Endothelial cell of umbilical vein (primary cell): ENCODE measurements around the gene UBE2L3.

Experiments
- CTCF ChIP-seq, 2 donors: IDR thresholded peaks; 1 replicate in 1 of 2; 2 replicates in 1 of 2; pipeline ENCODE4 v1.5.1; 2011; ENCODE audit warnings: low read length in 2 of 2, mild to moderate bottlenecking in 2 of 2, moderate library complexity in 2 of 2, control low read depth in 1 of 2, inconsistent platforms in 1 of 2, low read depth in 1 of 2; ENCODE audit not compliant: insufficient read depth in 1 of 2; ENCODE audit errors: extremely low read depth in 1 of 2
- FOS ChIP-seq: IDR thresholded peaks from 2 replicates; pipeline ENCODE4 v1.6.1; 2011; ENCODE audit warnings: mild to moderate bottlenecking, low read length, moderate library complexity, borderline replicate concordance; ENCODE audit not compliant: insufficient read depth
- GATA2 ChIP-seq: IDR thresholded peaks from 2 replicates; pipeline ENCODE4 v1.7.0; 2011; ENCODE audit warnings: low read depth, mild to moderate bottlenecking, moderate library complexity, mixed read lengths, low read length; ENCODE audit not compliant: insufficient read length, insufficient read depth
- JUN ChIP-seq: IDR thresholded peaks from 2 replicates; pipeline ENCODE4 v1.6.1; 2011; ENCODE audit warnings: borderline replicate concordance, low read depth; ENCODE audit not compliant: insufficient read length, insufficient read depth
- MAX ChIP-seq: IDR thresholded peaks from 2 replicates; pipeline ENCODE4 v1.6.1; 2011; ENCODE audit not compliant: insufficient read depth, insufficient read length
- MYC ChIP-seq: IDR thresholded peaks from one replicate; pipeline ENCODE4 v1.6.1; 2011; ENCODE audit warnings: mild to moderate bottlenecking, low read depth, low read length
- POLR2A ChIP-seq: IDR thresholded peaks from 2 replicates; pipeline ENCODE4 v1.6.1; 2012; ENCODE audit warnings: low read depth, mild to moderate bottlenecking, control low read depth, low read length
- POLR2AphosphoS5 ChIP-seq: IDR thresholded peaks from 2 replicates; pipeline ENCODE4 v1.6.1; 2012; ENCODE audit warnings: low read depth, mild to moderate bottlenecking, control low read depth, low read length, moderate library complexity; ENCODE audit not compliant: insufficient read depth

- TF ChIP-seq CTCF (IDR thresholded peaks at IDR 0.05; ENCODE audit: extremely low read depth in 1 of 2, insufficient read depth in 1 of 2, low read depth in 1 of 2, low read length in 2 of 2) (no peak), POLR2A (no peak), GATA2 (no peak), POLR2AphosphoS5 (no peak), JUN (no peak), MAX (no peak), FOS (no peak), MYC (no peak)
Observed at GRCh38 chr22:21582801-21583740, 15.6 kb downstream of the UBE2L3 start.
